ENCODE measurements around the gene DHPS.

The DHPS gene

GRCh38 chr19:12676384-12676792 is 5.3 kb downstream of the DHPS start:
- H3K4me3 ChIP-seq (ENCODE audit: low read depth in 1 of 2, low read length in 2 of 2), result no peak overlapping the region
- no peak overlapping the region for H3K27ac ChIP-seq (ENCODE audit: low read depth, low read length)
- no peaks in the 10 kb centered on the region for H3K27me3 ChIP-seq (ENCODE audit: control insufficient read depth in 1 of 2, insufficient read depth in 2 of 2, low read length in 2 of 2)
- H3K4me1 ChIP-seq (ENCODE audit: control insufficient read depth in 1 of 2, insufficient read depth in 2 of 2, low read length in 2 of 2), result peaks cover 0 to 7% of the 10 kb centered on the region in 2 donors
- no peak overlapping the region for H3K9ac ChIP-seq (ENCODE audit: low read depth in 1 of 2, low read length in 2 of 2)
- no peaks in the 10 kb centered on the region for H3K9me3 ChIP-seq (ENCODE audit: control insufficient read depth in 1 of 2, low read length in 2 of 2)
- H3K36me3 ChIP-seq (ENCODE audit: control insufficient read depth in 1 of 2, insufficient read depth in 2 of 2, low read length in 2 of 2), result peaks cover 38 to 64% of the 10 kb centered on the region in 2 donors

GRCh38 chr19:12675940-12676339 is 5.7 kb downstream of the DHPS start:
- Histone ChIP-seq H3K27ac (ENCODE audit: low read depth, low read length) (no peak overlapping the region), H3K9ac (ENCODE audit: low read depth in 1 of 2, low read length in 2 of 2) (no peak overlapping the region), H3K4me3 (ENCODE audit: low read depth in 1 of 2, low read length in 2 of 2) (no peak overlapping the region), H3K4me1 (ENCODE audit: control insufficient read depth in 1 of 2, insufficient read depth in 2 of 2, low read length in 2 of 2) (peaks cover 0 to 6% of the 10 kb centered on the region in 2 donors), H3K27me3 (ENCODE audit: control insufficient read depth in 1 of 2, insufficient read depth in 2 of 2, low read length in 2 of 2) (no peaks in the 10 kb centered on the region), H3K9me3 (ENCODE audit: control insufficient read depth in 1 of 2, low read length in 2 of 2) (no peaks in the 10 kb centered on the region), H3K36me3 (ENCODE audit: control insufficient read depth in 1 of 2, insufficient read depth in 2 of 2, low read length in 2 of 2) (peaks cover 38 to 64% of the 10 kb centered on the region in 2 donors)

- Histone ChIP-seq H3K4me3 (ENCODE audit: low read depth in 1 of 2, low read length in 2 of 2) (no peak overlapping the region), H3K27me3 (ENCODE audit: control insufficient read depth in 1 of 2, insufficient read depth in 2 of 2, low read length in 2 of 2) (no peaks in the 10 kb centered on the region), H3K36me3 (ENCODE audit: control insufficient read depth in 1 of 2, insufficient read depth in 2 of 2, low read length in 2 of 2) (peaks cover 38 to 64% of the 10 kb centered on the region in 2 donors), H3K4me1 (ENCODE audit: control insufficient read depth in 1 of 2, insufficient read depth in 2 of 2, low read length in 2 of 2) (peaks cover 3 to 9% of the 10 kb centered on the region in 2 donors), H3K9me3 (ENCODE audit: control insufficient read depth in 1 of 2, low read length in 2 of 2) (no peaks in the 10 kb centered on the region), H3K27ac (ENCODE audit: low read depth, low read length) (no peak overlapping the region), H3K9ac (ENCODE audit: low read depth in 1 of 2, low read length in 2 of 2) (no peak overlapping the region)
These were observed 6.3 kb downstream of the DHPS start for GRCh38 chr19:12675399-12675798.

GRCh38 chr19:12672744-12673143 is 8.9 kb downstream of the DHPS start:
- Histone ChIP-seq H3K4me3 (ENCODE audit: low read depth in 1 of 2, low read length in 2 of 2) (no peak overlapping the region), H3K9ac (ENCODE audit: low read depth in 1 of 2, low read length in 2 of 2) (no peak overlapping the region), H3K9me3 (ENCODE audit: control insufficient read depth in 1 of 2, low read length in 2 of 2) (no peaks in the 10 kb centered on the region), H3K27ac (ENCODE audit: low read depth, low read length) (no peak overlapping the region), H3K27me3 (ENCODE audit: control insufficient read depth in 1 of 2, insufficient read depth in 2 of 2, low read length in 2 of 2) (no peaks in the 10 kb centered on the region), H3K4me1 (ENCODE audit: control insufficient read depth in 1 of 2, insufficient read depth in 2 of 2, low read length in 2 of 2) (peaks cover 18 to 27% of the 10 kb centered on the region in 2 donors), H3K36me3 (ENCODE audit: control insufficient read depth in 1 of 2, insufficient read depth in 2 of 2, low read length in 2 of 2) (peaks cover 37 to 46% of the 10 kb centered on the region in 2 donors)

GRCh38 chr19:12670159-12670928 is 11.3 kb downstream of the DHPS start:
- H3K36me3 ChIP-seq (ENCODE audit: control insufficient read depth in 1 of 2, insufficient read depth in 2 of 2, low read length in 2 of 2), result peaks cover 21 to 27% of the 10 kb centered on the region in 2 donors
- peak overlapping the region; percentile 90 to 96 for H3K9ac ChIP-seq (ENCODE audit: low read depth in 1 of 2, low read length in 2 of 2)
- H3K27me3 ChIP-seq (ENCODE audit: control insufficient read depth in 1 of 2, insufficient read depth in 2 of 2, low read length in 2 of 2), result no peaks in the 10 kb centered on the region
- H3K27ac ChIP-seq (ENCODE audit: low read depth, low read length), result peak overlapping the region; percentile 93
- no peaks in the 10 kb centered on the region for H3K9me3 ChIP-seq (ENCODE audit: control insufficient read depth in 1 of 2, low read length in 2 of 2)
- peak overlapping the region; percentile 85 to 99 for H3K4me3 ChIP-seq (ENCODE audit: low read depth in 1 of 2, low read length in 2 of 2)
- peaks cover 36 to 42% of the 10 kb centered on the region in 2 donors for H3K4me1 ChIP-seq (ENCODE audit: control insufficient read depth in 1 of 2, insufficient read depth in 2 of 2, low read length in 2 of 2)

- peaks cover 37 to 49% of the 10 kb centered on the region in 2 donors for H3K4me1 ChIP-seq (ENCODE audit: control insufficient read depth in 1 of 2, insufficient read depth in 2 of 2, low read length in 2 of 2)
- H3K9ac ChIP-seq (ENCODE audit: low read depth in 1 of 2, low read length in 2 of 2), result peak overlapping the region; percentile 90 to 96
- peak overlapping the region; percentile 85 to 99 for H3K4me3 ChIP-seq (ENCODE audit: low read depth in 1 of 2, low read length in 2 of 2)
- no peaks in the 10 kb centered on the region for H3K27me3 ChIP-seq (ENCODE audit: control insufficient read depth in 1 of 2, insufficient read depth in 2 of 2, low read length in 2 of 2)
- peak overlapping the region; percentile 93 for H3K27ac ChIP-seq (ENCODE audit: low read depth, low read length)
- peaks cover 19 to 21% of the 10 kb centered on the region in 2 donors for H3K36me3 ChIP-seq (ENCODE audit: control insufficient read depth in 1 of 2, insufficient read depth in 2 of 2, low read length in 2 of 2)
- no peaks in the 10 kb centered on the region for H3K9me3 ChIP-seq (ENCODE audit: control insufficient read depth in 1 of 2, low read length in 2 of 2)
These were observed 12.2 kb downstream of the DHPS start for GRCh38 chr19:12669270-12670158.

- H3K9ac ChIP-seq (ENCODE audit: low read depth in 1 of 2, low read length in 2 of 2), result peak overlapping the region; percentile 90 to 96
- peak overlapping the region; percentile 85 to 99 for H3K4me3 ChIP-seq (ENCODE audit: low read depth in 1 of 2, low read length in 2 of 2)
- no peaks in the 10 kb centered on the region for H3K9me3 ChIP-seq (ENCODE audit: control insufficient read depth in 1 of 2, low read length in 2 of 2)
- H3K27ac ChIP-seq (ENCODE audit: low read depth, low read length), result peak overlapping the region; percentile 93
- H3K36me3 ChIP-seq (ENCODE audit: control insufficient read depth in 1 of 2, insufficient read depth in 2 of 2, low read length in 2 of 2), result peaks cover 13 to 15% of the 10 kb centered on the region in 2 donors
- H3K27me3 ChIP-seq (ENCODE audit: control insufficient read depth in 1 of 2, insufficient read depth in 2 of 2, low read length in 2 of 2), result no peaks in the 10 kb centered on the region
- H3K4me1 ChIP-seq (ENCODE audit: control insufficient read depth in 1 of 2, insufficient read depth in 2 of 2, low read length in 2 of 2), result peaks cover 37 to 53% of the 10 kb centered on the region in 2 donors
These were observed 12.8 kb downstream of the DHPS start for GRCh38 chr19:12668932-12669269.

GRCh38 chr19:12668346-12668745 is 13.3 kb downstream of the DHPS start:
- peaks cover 37 to 53% of the 10 kb centered on the region in 2 donors for H3K4me1 ChIP-seq (ENCODE audit: control insufficient read depth in 1 of 2, insufficient read depth in 2 of 2, low read length in 2 of 2)
- H3K27me3 ChIP-seq (ENCODE audit: control insufficient read depth in 1 of 2, insufficient read depth in 2 of 2, low read length in 2 of 2), result no peaks in the 10 kb centered on the region
- no peaks in the 10 kb centered on the region for H3K9me3 ChIP-seq (ENCODE audit: control insufficient read depth in 1 of 2, low read length in 2 of 2)
- peak overlapping the region; percentile 90 to 96 for H3K9ac ChIP-seq (ENCODE audit: low read depth in 1 of 2, low read length in 2 of 2)
- H3K4me3 ChIP-seq (ENCODE audit: low read depth in 1 of 2, low read length in 2 of 2), result peak overlapping the region; percentile 85 to 99
- H3K36me3 ChIP-seq (ENCODE audit: control insufficient read depth in 1 of 2, insufficient read depth in 2 of 2, low read length in 2 of 2), result peaks cover 11 to 14% of the 10 kb centered on the region in 2 donors
- H3K27ac ChIP-seq (ENCODE audit: low read depth, low read length), result no peak overlapping the region

- H3K9ac ChIP-seq (ENCODE audit: low read depth in 1 of 2, low read length in 2 of 2), result peak overlapping the region; percentile 90 to 96
- no peak overlapping the region for H3K27ac ChIP-seq (ENCODE audit: low read depth, low read length)
- H3K27me3 ChIP-seq (ENCODE audit: control insufficient read depth in 1 of 2, insufficient read depth in 2 of 2, low read length in 2 of 2), result no peaks in the 10 kb centered on the region
- H3K9me3 ChIP-seq (ENCODE audit: control insufficient read depth in 1 of 2, low read length in 2 of 2), result no peaks in the 10 kb centered on the region
- H3K4me1 ChIP-seq (ENCODE audit: control insufficient read depth in 1 of 2, insufficient read depth in 2 of 2, low read length in 2 of 2), result peaks cover 37 to 53% of the 10 kb centered on the region in 2 donors
- H3K36me3 ChIP-seq (ENCODE audit: control insufficient read depth in 1 of 2, insufficient read depth in 2 of 2, low read length in 2 of 2), result peaks cover 8 to 16% of the 10 kb centered on the region in 2 donors
- peak overlapping the region; percentile 85 to 99 for H3K4me3 ChIP-seq (ENCODE audit: low read depth in 1 of 2, low read length in 2 of 2)
These were observed 13.9 kb downstream of the DHPS start for GRCh38 chr19:12667731-12668302.

Data from duodenal mucosa (tissue), 2 donors.